ENCODE measurements around the gene PRKCE.
A peak's percentile ranks its signal among the peaks of the same experiment; 100 is the strongest.

Gene PRKCE

DNA sequence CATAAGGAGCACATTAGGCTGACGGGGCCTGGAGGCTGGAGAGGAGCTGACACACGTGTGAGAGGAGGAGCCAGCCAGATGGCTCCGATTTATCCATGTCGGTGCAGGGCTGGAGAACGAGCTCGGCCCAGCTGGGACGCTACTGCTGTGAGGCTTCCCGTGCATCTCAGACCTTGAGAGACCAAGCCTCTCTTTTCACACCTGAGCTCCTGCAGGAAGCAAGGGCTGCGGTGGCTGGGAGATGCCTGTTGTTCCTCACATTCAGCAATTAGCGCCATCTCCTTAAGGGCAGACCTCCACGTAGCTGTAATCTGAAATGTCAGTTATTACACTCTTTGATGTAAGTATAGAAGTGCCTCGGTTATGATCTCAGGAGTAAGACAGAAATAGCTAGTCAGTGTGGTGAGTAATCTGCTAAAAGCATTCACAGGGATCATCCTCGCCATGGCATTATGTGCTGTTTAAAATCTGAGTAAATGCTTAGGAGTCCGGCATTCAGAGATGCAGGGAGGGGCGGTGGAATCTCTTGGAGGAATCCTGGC, 107.9 kb downstream of the PRKCE start:
- DNase-seq: peak; percentile 89

DNA sequence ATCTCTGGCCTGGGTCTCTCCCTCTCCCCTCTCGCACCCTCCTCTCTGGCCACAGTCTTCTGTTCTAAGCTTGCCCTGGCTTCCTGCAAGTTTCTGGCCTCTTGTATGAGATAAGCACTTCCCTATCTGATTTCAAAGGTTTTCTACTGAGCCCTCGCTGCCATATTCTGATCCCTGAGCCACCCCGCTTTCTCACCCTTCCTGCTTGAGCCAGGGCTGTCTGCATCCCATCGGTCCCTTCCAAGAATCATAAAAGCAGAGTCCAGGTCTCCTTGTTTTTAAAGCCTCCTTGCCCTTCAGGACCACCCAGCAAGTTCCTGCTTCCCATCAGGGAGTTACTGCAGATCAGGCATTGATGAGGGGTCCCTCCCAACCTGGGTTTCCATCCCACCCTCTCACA, 110.2 kb downstream of the PRKCE start:
- DNase-seq: no peak

DNA sequence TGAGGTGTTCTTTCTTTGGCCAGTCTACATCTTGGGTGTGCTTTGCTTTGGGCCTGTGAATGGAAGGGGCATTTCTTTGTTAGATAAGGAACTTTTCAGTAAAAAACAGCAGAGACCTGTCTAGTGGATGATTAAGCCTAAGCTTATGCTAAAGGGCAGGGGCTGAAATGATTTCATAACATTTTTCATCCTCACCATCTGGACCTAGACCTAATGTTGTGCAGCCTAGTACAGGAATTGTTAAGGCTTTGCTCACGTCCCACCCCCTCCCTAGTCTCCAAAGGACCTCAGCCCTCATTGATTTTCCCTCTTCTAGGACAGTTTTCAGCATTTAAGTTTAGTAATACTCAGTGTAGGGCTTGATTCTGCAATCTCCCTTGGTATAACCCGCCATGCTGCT, 111.8 kb downstream of the PRKCE start:
- DNase-seq: no peak

DNA sequence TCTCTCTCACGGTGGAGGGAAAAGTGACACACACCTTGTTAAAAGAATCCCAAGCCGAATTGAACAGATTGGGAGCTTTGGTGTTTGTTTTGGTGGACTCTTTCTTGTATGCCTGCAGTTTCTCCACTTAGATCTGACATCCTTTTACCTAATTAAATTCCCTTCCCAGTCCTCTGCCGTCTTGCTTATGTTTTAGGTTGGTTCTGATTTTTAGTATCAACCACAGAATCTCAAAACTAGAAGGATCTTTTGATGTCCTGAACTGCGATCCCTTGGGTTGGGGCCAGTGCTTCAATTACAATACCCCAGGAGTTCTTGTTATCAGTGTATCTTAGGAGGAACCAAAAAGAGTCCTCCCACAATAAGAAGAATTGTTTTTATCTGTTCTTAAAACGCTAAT, 112.3 kb downstream of the PRKCE start:
- DNase-seq: no peak

DNA sequence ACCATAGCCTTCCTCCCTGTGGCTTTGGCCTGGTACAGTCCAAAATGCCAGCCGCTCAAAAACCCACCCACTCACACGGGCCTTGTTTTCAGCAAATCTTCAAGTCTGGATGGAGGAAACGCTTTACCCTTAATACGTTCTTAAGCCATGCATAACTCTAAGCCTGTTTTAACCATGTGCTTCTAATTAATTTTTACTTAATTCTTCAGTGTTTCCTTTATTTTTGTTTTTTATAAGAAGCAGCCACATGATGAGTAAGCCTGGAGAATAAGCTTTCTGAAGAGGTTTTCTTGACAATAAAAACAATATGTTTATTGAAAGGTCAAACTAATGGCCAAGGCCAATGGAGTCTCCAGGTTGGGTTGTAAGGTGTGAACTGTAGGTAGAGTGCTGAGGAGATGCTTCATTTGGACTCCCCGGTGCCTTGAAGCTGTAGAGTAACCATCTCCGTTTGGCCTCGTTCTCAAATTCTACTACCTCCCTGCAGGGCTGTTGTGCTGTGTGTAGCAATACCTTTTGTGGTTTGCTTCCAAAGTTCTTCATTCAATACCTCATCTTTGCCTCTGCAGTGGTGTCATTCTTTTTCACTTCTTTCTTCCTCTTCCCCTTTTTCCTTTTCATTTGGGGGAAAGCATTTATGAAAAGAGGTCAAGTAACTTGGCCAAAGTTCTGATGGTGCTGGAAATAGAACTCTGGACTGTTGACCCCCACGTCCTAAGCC, 113.7 kb downstream of the PRKCE start:
- peak; percentile 17 for DNase-seq

DNA sequence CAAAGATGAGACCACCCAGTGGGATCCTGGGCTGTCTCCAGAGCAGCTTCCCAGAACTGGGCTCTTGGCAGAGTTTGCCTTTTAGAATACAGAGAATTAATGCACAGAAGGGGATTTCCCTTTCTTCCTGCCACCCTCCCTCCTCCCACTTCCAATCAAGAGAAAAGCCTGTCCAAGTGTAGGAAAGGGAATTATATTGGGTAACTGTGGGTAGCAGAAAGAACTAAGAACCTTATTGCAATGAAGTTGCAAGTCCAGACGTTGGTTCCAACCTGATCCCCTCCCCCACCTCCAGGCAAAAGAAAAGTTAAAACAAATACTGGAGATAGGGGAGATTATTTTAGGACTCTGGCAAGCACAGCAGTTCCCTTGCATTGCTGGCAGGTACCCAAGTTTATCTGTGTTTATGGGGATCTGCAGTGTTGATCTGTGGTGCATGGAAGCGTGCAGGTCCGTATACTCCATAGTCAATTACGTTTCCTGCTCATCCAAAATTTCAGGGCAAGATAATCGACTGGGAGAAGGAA, 114.3 kb downstream of the PRKCE start:
- no peak for DNase-seq

DNA sequence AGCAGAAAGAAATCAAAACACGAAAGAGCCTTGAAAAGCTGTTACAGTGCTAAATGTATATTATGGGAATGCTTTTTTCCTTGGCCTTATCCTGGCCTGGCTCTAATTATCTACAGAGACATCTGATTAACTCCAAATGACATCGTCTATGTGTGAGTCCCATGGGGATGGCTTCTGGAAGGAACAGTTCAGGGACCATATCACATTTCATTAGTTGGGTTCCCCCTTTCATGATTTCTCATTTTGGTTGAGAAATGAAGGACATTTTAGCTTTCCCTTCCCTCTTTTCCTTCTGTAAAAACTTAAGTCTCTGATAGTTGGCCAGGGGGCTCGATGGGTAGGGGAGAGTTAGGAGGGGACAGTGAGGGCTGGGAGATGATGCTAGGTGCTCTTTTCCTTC, 116.7 kb downstream of the PRKCE start:
- no peak for DNase-seq

DNA sequence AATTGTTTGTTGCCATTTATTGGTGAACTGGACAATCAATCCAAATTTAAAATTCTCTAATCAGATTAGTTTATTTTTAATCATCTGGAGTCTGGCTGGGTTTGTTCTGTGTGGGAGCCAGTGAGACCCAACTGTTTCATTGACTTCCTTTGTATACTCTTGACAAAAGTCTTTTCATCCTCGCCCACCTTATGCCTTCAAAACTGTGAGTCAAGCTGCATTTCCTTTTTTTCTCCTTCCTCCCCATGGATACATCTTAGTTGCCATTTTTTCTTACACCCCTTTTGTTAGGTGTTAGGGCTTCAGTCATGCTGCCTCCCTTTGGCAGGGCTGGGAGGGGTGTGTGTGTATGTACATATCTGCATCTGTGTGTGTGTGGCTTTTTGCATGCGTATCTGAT, 117.6 kb downstream of the PRKCE start:
- DNase-seq: no peak

DNA sequence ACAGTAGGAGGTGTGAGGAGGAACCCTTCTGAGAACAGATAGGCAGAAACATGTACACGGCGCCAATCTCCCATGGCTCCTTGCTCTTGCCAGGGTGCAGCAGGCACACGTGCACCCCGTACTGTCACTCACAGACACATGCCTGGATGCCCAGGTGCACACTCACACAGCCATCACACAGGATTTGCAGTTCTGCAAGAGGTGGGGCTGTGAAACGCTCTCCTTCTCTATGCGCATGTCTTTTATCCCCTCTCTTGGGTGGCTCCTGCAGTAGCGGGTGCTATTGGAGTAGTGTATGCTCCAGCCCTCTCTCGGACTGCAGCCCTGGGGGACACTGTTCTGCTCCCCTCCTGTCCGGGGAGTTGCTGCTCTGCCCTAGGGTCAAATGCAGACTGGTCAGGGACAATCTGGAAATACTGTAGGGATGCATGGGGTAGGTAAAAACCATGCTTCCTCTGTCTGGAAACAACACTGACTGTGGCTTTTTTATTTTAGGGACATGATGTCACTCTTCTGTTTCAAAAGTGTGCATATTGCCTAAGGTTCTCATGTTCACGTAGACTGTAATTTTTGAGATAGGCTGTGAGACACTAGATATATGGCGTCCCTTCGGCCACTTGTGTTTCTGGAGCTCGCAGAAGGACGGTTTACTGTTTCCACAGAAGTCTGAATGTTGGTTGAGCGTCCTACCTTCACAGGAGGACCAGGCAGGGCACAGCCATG, 118.5 kb downstream of the PRKCE start:
- no peak for DNase-seq

DNA sequence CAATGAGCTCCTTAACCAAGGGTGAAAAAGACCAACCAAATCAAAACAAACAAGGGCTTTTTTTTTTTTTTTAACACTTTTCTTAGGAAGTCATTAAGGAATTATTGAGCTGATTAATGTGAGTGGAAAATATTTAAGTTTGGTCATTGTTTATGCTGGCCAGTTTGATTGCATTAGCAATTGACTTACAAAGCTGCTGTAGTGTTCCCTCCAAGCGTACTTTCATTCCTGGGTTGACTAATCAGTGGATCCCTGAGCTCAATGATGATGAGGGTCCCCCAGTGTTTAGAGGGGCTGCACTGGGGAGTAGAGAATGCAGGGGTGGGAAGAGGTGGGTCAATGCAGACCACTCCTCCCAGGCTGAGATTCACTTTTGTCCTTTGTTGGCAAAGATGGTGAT, 119.3 kb downstream of the PRKCE start:
- DNase-seq: no peak

DNA sequence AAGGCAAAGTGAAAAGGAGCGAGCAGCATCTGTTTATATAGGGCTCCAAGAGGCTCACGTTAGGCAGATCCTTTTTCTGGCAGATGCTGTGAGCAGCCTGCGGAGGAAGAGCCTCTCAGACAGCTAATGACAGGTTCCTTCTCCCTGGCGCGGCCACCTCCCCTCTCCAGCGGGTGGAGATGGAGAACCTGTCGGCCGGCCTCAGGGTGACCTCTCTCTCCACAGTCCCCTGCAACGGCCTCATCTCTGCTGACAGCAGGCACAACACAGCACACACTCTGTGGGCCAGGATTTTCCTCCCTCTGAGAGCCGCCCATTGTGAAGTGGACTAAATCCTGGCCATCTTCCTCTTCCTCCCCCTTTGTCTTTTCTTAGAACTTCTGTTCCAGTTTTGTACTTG, 119.8 kb downstream of the PRKCE start:
- no peak for DNase-seq

DNA sequence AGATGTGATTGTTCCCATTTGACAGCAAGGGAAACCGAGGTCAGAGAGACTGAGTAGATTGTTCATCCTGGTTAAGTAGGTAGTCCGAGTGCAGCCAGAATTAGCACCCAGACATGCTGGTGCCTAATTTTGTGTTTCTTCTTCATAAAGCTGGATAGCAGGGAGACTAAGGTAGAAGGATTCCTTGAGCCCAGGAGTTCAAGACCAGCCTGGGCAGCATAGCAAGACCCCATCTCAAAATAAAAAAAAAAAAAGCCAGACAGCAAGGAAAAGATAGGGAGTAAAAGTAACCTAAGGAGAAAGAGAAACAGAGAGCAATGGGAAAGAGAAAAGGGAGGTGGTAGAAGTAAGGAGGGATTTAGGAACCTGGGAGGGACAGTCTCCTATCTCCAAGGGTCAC, 120.6 kb downstream of the PRKCE start:
- DNase-seq: no peak

DNA sequence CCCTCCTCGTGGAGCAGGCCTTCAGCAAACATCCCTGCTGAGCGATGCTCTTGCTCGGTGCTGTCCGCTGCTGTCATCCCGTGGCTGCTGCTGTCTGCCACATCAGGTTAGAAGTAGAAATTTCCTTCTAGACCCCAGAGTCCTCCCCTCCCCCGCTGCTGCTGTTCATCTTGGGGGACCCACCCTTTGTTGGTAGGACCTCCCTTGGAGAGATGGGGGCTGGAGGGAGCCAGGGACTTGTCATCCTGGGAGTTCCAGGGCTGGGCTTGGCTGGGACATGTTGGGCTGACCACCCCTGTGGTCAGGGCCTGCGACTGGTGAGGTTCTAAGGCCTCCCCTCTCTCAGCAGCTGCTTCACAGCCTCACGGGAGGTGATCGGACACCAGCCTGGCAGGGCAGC, 122.4 kb downstream of the PRKCE start:
- DNase-seq: no peak

DNA sequence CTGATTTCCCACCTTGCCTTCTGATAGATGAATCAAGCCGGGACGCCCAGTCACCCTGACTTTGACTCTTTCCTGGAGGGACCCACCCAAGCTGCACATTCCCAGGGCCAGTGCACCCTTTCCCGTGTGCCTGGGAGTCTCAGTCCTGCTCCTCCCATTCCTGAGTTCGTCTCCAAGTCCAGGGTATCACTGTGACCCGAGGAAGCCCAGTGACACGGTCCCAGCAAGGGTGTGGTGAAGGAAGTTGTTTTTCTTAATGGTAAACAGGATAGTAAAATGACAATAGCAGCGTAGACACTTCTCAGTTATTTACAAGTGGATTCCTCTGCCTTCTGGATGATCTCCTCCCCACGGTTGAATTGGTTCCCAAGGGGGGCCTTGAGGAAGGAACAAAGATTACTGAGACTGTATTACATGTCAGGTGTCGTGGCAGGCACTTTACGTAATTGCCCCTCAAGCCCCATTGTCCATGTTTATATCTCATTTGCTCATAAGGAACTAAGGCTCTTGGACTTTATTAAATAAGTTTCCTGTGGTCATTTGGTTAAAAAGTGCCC, 123.3 kb downstream of the PRKCE start:
- DNase-seq: no peak

DNA sequence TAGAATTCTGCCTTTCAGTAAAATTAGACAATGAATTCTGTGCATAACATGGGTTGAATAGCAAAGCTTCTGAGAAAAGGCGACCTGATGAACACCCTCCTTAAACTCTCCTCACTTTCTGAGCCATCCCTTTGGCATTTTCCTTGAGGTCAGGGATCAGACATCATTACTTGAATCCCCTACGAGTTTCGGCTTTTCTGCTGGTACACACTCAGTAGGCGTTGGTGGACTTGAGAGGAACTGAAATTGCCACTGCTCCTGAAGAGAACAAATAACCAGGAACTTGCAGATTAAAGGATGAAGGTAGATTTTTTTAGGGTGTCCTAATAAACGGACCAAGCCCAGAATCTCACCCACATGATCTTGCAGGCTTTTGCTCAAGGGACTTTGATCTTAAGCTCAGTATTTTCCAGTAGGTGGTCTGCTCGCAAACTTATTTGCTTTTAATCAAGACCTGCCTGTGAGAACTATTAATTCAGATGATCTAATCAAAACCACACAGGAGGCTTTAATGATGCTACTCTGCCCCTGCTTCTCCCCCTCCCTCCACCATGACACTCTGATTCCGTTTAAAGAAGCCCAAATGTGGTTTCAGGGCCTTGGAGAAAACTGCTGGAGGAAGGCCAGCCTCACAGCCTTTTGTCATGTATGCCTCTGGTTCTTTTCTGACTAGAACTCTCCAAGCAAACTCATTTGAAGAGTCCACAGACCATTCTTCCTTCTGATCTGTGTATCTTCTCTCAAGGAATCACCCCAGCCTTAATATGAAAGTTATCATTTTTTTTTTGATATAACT, 124.9 kb downstream of the PRKCE start:
- peak; percentile 79 for DNase-seq

DNA sequence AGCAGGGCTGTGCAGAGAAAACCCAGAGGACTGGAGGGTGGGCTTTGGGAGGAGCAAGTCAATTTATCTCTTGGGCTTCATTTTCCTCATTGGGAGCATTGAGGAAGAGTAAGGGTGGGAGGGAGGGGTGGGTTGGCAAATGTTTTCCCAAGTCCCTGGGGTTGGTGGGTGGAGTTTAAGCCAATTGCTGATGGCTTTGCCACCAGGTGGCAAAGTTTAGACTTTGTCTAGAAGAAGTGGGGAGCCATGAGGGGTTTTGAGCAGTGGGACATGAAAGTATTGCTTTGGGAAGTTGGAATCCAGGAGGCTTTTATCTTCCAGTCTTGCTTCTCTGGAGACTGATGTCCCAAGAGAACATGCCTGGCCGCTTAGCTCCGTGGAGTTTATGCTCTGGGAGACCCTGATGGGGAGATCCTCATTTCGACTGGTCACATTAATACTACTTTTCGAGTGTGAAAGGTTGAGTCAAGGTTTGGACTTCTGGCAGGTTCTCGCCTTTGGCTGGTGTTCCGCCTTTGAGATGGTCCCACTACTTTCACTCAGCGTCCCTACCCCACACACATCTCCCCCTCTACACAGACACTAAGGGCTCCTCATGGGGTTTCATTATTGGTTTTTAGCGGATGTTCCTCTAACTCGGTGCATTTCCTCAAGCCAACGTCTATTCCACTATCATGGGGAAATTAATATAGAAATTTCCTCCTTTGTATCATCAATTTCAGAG, 126.7 kb downstream of the PRKCE start:
- no peak for DNase-seq

DNA sequence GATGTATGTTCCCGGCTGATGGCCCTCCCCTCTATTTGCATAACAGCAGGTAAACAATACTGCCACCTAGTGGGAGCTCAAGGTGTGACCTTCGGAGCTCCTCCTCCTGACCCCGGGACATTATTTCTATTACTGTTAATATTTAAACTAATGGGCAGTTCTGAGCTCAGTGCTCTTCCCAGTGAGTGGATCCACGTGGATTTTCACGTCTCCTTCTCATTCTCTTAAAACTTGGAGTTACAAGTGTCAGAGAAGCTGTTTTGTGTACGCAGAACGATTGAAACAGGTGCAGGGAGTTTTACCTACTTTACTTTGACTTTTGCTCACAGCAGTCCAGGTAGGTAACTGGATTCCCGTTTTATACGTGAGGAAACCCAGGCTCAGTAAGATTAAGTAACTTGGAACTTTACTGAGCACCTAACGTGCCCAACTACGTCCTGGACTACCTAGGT, 127.3 kb downstream of the PRKCE start:
- peak; percentile 67 for DNase-seq

DNA sequence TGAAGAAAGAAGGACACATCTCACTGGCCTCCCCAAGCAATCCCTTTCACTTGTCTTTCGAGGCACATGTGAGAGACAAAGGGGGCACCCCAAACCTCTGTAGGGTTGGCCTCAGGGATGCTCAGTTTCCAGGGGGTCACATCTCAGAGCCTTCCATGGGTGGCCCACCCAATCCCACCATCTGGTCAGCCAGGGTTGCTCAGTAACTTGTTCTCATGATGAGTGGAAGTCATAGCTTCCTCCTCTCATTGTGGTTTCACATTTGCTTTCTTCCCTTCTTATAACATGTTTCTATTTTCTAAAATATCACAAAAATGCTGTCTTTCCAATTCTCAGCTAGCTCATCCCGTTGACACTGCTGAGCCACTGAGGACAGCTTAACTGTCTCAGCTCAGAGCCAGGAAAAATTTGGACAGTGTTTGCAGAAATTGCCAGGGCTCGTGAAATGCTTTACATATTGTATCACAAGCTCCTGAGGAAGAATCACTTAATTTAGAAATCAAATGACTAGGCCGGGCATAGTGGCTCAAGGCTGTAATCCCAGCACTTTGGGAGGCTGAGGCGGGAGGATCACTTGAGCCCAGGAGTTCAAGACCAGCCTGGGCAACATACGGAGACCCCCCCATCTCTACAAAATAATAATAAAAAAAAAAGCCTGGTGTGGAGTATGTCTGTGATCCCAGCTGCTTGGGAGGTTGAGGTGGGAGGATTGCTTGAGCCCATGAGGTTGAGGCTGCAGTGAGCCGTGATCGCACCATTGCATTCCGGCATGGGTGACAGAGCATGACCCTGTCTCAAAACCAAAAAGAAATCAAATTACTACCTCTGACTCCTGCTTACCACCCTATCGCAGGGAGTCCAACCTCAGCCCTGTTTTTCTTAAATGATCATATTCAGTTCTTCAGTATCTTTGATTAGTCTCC, 129.3 kb downstream of the PRKCE start:
- no peak for DNase-seq

DNA sequence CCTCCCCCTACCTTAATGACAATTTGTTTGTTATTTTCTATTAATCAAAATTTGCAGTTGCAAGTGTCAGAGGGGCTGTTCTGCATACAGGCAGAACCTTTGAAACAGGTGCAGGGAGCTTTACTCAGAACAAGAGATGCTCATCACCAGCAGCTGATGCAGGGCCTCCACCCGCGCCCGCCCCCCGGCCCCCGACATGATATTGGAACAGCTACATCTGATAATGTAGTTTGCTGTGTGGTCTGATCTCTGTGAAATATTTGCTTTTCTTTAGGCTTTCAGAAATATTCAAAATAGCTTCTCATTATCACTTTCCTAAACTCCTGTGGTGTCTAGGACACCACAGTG, 130.0 kb downstream of the PRKCE start:
- no peak for DNase-seq

DNA sequence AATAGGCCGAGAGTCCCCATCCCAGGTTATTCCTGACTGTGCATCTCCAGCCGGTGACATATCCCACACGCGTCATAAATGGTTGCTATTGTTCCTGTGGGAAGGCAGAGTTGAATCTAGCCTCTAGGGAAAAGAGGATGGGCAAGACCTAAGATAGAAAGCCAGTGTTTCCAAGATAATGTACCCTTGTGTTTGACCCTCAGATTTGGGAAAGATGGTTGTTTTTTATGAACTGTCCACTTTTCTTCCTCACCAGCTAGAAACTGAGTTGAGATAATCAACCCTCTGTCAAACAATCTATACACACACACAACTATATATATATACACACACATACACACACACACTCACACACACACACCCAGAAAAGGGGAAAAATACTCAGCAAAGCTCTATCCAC, 131.0 kb downstream of the PRKCE start:
- no peak for DNase-seq

DNA sequence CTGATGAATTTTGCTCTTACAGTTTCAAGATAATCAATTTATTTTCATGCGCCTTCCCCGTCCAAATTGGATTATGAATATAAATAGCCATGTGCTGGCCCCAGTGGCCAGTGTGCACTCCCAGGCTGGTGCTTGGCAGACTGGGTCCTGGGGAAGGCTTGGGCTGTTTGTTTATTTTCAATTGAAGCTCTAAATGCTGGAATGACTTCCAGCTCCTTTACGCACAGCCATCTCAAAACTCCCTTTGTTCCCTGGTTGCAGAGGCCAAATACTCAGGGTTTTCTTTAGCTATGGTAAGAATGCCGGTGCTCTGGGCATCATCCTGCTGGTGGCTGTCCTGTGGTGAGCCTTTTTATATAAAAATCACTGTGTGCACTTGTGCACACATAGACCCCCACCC, 131.5 kb downstream of the PRKCE start:
- DNase-seq: no peak

Measured in fibroblast of skin of right biceps (primary cell).